CD4-positive, alpha-beta T cell (primary cell): ENCODE data around the gene B3GALNT2. TPM values are rescaled to one million over a fixed set of nuclear protein-coding genes. Genes with fewer than 3 reads are reported as not detected.

Source experiments
- ATAC-seq: fragments of 200-7000 bp; cut with Tn5 transposase; one replicate; pipeline ENCODE4 v1.10.0; 2022; ENCODE audit warnings: mild to moderate bottlenecking; ENCODE audit not compliant: poor library complexity
- CTCF ChIA-PET: fragments of 350-600 bp; sonication (Branson Sonifier 250); formaldehyde crosslinking; loops from one replicate; lab custom pipeline; 2021; ENCODE audit warnings: antibody characterized with exemption, inconsistent platforms; lab: Charles Lee
- POLR2A ChIA-PET: fragments of 350-600 bp; sonication (Branson Sonifier 250); formaldehyde crosslinking; loops from one replicate; lab custom pipeline; 2021; ENCODE audit warnings: antibody characterized with exemption, inconsistent platforms; lab: Charles Lee
- DNase-seq, 14 experiments: peaks; one replicate each; pipeline ENCODE4 v3.0.0-alpha.2; 2013 to 2020; ENCODE audit warnings: mixed read lengths in 2 of 14
- H3K27ac ChIP-seq, 2 donors: one replicate each; pipeline versions ENCODE4 v1.5.1 to v1.7.0; 2013; ENCODE audit warnings: low read length in 2 of 2, low read depth in 1 of 2, mild to moderate bottlenecking in 1 of 2
- H3K27me3 ChIP-seq, 2 experiments: 1 replicate in 1 of 2; 2 replicates in 1 of 2; pipeline versions ENCODE4 v1.6.1 to v1.7.0; 2013; ENCODE audit warnings: low read length in 2 of 2, control low read depth in 1 of 2, mild to moderate bottlenecking in 1 of 2, moderate library complexity in 1 of 2; ENCODE audit not compliant: insufficient read depth in 2 of 2, control insufficient read depth in 1 of 2
- H3K36me3 ChIP-seq: one replicate; pipeline ENCODE4 v1.6.1; 2013; ENCODE audit warnings: low read length, control low read depth; ENCODE audit not compliant: insufficient read depth
- H3K4me1 ChIP-seq: one replicate; pipeline ENCODE4 v1.6.1; 2013; ENCODE audit warnings: low read length, control low read depth; ENCODE audit not compliant: insufficient read depth
- H3K4me3 ChIP-seq: one replicate; pipeline ENCODE4 v1.5.1; 2013; ENCODE audit warnings: mild to moderate bottlenecking, low read length, moderate library complexity
- H3K9me3 ChIP-seq, 2 experiments: 1 replicate in 1 of 2; 2 replicates in 1 of 2; pipeline versions ENCODE4 v1.6.1 to v1.7.0; 2013; ENCODE audit warnings: low read length in 2 of 2, mild to moderate bottlenecking in 2 of 2, control low read depth in 1 of 2, moderate library complexity in 1 of 2; ENCODE audit not compliant: control insufficient read depth in 1 of 2, insufficient read depth in 1 of 2
- H3K27ac Mint-ChIP-seq: one replicate; pipeline ENCODE4 v1.8.0; 2020; ENCODE audit warnings: mixed read lengths
- H3K27me3 Mint-ChIP-seq: one replicate; pipeline ENCODE4 v1.8.0; 2021; ENCODE audit warnings: mixed read lengths
- H3K36me3 Mint-ChIP-seq: one replicate; pipeline ENCODE4 v1.8.0; 2021; ENCODE audit warnings: low read depth, mixed read lengths
- H3K4me1 Mint-ChIP-seq: one replicate; pipeline ENCODE4 v1.8.0; 2021; ENCODE audit warnings: low read depth, mixed read lengths
- H3K4me3 Mint-ChIP-seq: one replicate; pipeline ENCODE4 v1.8.0; 2020; ENCODE audit warnings: mild to moderate bottlenecking, mixed read lengths
- H3K9me3 Mint-ChIP-seq: one replicate; pipeline ENCODE4 v1.8.0; 2020; ENCODE audit warnings: mixed read lengths
- CTCF ChIP-seq: fragments of 200-600 bp; IDR thresholded peaks from one replicate; pipeline ENCODE4 v1.8.0; 2022; ENCODE audit warnings: antibody characterized with exemption, mild to moderate bottlenecking
- intact Hi-C, 2 experiments: fragments of 100-400 bp; cut with DNase I in 1 of 2; cut with micrococcal nuclease in 1 of 2; formaldehyde crosslinking; loops; one replicate each; pipeline versions ENCODE4 v1.15.1 to v1.9.0; 2023 to 2025; cut with DNase I, micrococcal nuclease
- total RNA-seq, 174 experiments: library from RNA in 2 of 174; stranded (reverse) in 2 of 174; gene quantifications; one replicate each; pipeline ENCODE4 v1.2.3 and lab custom pipeline; 2021 to 2026

B3GALNT2 gene
- total RNA-seq, 2 experiments from 2014 or later, result 4.0 to 5.4 TPM

GRCh38 chr1:235507623-235508022, 3.4 kb upstream of the B3GALNT2 start:
- H3K4me1 Mint-ChIP-seq, result peaks cover 15% of the 10 kb centered on the region
- H3K27ac Mint-ChIP-seq, result no peak overlapping the region
- H3K4me3 Mint-ChIP-seq, result no peak overlapping the region
- peaks cover 4% of the 10 kb centered on the region for H3K27me3 Mint-ChIP-seq
- Histone ChIP-seq H3K9me3 (no peaks in the 10 kb centered on the region), H3K36me3 (no peaks in the 10 kb centered on the region), H3K27me3 (no peaks in the 10 kb centered on the region), H3K4me1 (peaks cover 15% of the 10 kb centered on the region), H3K4me3 (no peak overlapping the region), H3K27ac (no peak overlapping the region)
- DNase-seq, result no peak
- no peak for TF ChIP-seq CTCF
- ATAC-seq, result no peak
- H3K36me3 Mint-ChIP-seq, result peaks cover 17% of the 10 kb centered on the region
- ChIA-PET CTCF (no interaction called here), POLR2A (no interaction called here)
- no peaks in the 10 kb centered on the region for H3K9me3 Mint-ChIP-seq
- intact Hi-C loops, result loop anchor here (10.0 kb wide), 2 partner anchors 357 to 403 kb away; partner anchors contain the start of gene LYST (in 1 of the 2)

GRCh38 chr1:235504494-235505222, 406 bp upstream of the B3GALNT2 start:
- no peaks in the 10 kb centered on the region for H3K36me3 ChIP-seq
- DNase-seq (peak; percentile 96 to 100 (median 98)), ATAC-seq (peak; percentile 86)
- TF ChIP-seq CTCF, result peak; percentile 91
- H3K4me1 Mint-ChIP-seq, result peaks cover 20% of the 10 kb centered on the region
- peak overlapping the region; percentile 92 for H3K4me3 Mint-ChIP-seq
- H3K9me3 ChIP-seq, result no peaks in the 10 kb centered on the region
- H3K4me3 ChIP-seq, result peak overlapping the region; percentile 79
- peak overlapping the region; percentile 96 for H3K27ac Mint-ChIP-seq
- POLR2A ChIA-PET, result interaction anchor here (0.6 to 2.8 kb wide), 23 partner anchors 9 to 1292 kb away, joined by 3 to 19 read pairs (median 4); partner anchors contain the start of genes ARID4B, COA6, GGPS1 and HEATR1
- H3K27me3 ChIP-seq, result no peaks in the 10 kb centered on the region
- H3K36me3 Mint-ChIP-seq, result peaks cover 17% of the 10 kb centered on the region
- peak overlapping the region; percentile 89 to 93 for H3K27ac ChIP-seq
- H3K27me3 Mint-ChIP-seq, result no peaks in the 10 kb centered on the region
- no peaks in the 10 kb centered on the region for H3K9me3 Mint-ChIP-seq
- CTCF ChIA-PET, result interaction anchor here (0.6 to 2.7 kb wide), 23 partner anchors 9 to 1294 kb away, joined by 3 to 15 read pairs (median 3); partner anchors contain the start of genes COA6 and LYST
- H3K4me1 ChIP-seq, result peaks cover 15% of the 10 kb centered on the region
- intact Hi-C loops, result loop anchor here (5.0 to 10.0 kb wide), 6 partner anchors 177 to 1132 kb away; partner anchors contain the start of genes LYST (in 2 of the 2), ARID4B (in 1 of the 2), COA6 (in 1 of the 2) and ERO1B (in 1 of the 2)

- DNase-seq (peak in 9 of 14 experiments; percentile 0 to 67 (median 14)), ATAC-seq (no peak)
- H3K27me3 ChIP-seq, result no peaks in the 10 kb centered on the region
- H3K9me3 ChIP-seq, result no peaks in the 10 kb centered on the region
- H3K36me3 Mint-ChIP-seq, result peaks cover 17% of the 10 kb centered on the region
- peaks cover 20% of the 10 kb centered on the region for H3K4me1 Mint-ChIP-seq
- H3K9me3 Mint-ChIP-seq, result no peaks in the 10 kb centered on the region
- H3K4me1 ChIP-seq, result peaks cover 15% of the 10 kb centered on the region
- CTCF ChIA-PET, result interaction anchor here (0.6 to 2.7 kb wide), 21 partner anchors 9 to 1295 kb away, joined by 3 to 15 read pairs (median 3); partner anchors contain the start of genes COA6 and LYST
- H3K27ac Mint-ChIP-seq, result peak overlapping the region; percentile 96
- H3K27me3 Mint-ChIP-seq, result no peaks in the 10 kb centered on the region
- peak overlapping the region; percentile 95 for H3K4me3 Mint-ChIP-seq
- H3K36me3 ChIP-seq, result no peaks in the 10 kb centered on the region
- TF ChIP-seq CTCF, result no peak
- H3K4me3 ChIP-seq, result peak overlapping the region; percentile 79
- no peak overlapping the region for H3K27ac ChIP-seq
- POLR2A ChIA-PET, result interaction anchor here (0.6 to 2.8 kb wide), 12 partner anchors 9 to 1130 kb away, joined by 3 to 19 read pairs (median 6); partner anchors contain the start of genes ARID4B, COA6, GGPS1 and HEATR1
- intact Hi-C loops, result loop anchor here (5.0 to 10.0 kb wide), 6 partner anchors 176 to 1131 kb away; partner anchors contain the start of genes LYST (in 2 of the 2), ARID4B (in 1 of the 2), COA6 (in 1 of the 2) and ERO1B (in 1 of the 2)
Observed at GRCh38 chr1:235503403-235504121, 690 bp downstream of the B3GALNT2 start.
